ENCODE data around the gene ADGRF1. TPM values are rescaled to one million over a fixed set of nuclear protein-coding genes. Genes with fewer than 3 reads are reported as not detected.
A peak's percentile ranks its signal among the peaks of the same experiment; 100 is the strongest.

ADGRF1 gene
- total and polyA plus RNA-seq, 12 donors: not detected

DNA sequence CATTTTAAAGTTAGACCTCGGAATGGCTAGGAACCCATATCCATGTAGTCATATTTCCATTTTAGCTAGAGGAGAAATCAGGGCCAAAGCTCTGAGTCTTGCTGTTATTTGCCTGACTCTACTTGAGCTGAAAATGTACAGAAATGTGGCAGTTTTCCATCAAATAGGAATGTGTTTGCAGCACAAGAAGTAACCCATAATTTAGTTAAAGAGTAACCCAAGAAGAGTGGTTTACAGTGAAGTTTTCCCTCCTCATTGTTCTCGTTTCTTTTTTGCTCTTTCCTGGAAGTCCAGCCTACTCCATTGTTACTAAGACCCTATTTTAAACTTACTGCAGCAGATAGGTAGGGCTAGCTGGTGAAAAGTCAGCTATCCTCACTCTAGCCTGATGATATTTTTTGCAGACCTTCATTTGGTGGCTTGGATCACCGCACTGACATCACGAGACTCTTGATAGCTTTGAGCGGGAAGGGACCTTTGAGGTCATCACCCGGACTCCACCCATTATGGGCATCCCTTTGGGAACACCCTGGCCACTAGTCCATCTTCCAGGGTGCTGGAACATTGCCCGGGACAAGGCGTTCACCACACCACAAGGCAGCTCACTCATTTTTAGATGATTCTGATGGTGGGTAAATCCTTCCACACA, 92.4 kb downstream of the ADGRF1 start:
- Histone ChIP-seq H3K4me3 (peak overlapping the region in 2 of 10 donors; percentile 11 to 17), H3K27ac (peak overlapping the region; percentile 11 to 88 (median 80)), H3K36me3 (no peaks in the 10 kb centered on the region), H3K9me3 (no peaks in the 10 kb centered on the region), H3K27me3 (peaks cover 0 to 4% (median 0%) of the 10 kb centered on the region in 7 donors), H3K4me1 (peaks cover 3 to 73% (median 35%) of the 10 kb centered on the region in 9 donors)
- no peak for TF ChIP-seq CTCF (IDR thresholded peaks at IDR 0.05)
- ATAC-seq: peak; percentile 65 to 90 (median 79)
- WGBS, 2 donors: 46 to 63% methylated on average over 8 of the region's 8 CpGs
- peak; percentile 71 to 86 for DNase-seq
- intact Hi-C loops (cut with DNase I): loop anchor here in 2 of 10 donors (2.0 to 5.0 kb wide), 2 partner anchors 27 to 38 kb away; no protein-coding TSS in a partner anchor

DNA sequence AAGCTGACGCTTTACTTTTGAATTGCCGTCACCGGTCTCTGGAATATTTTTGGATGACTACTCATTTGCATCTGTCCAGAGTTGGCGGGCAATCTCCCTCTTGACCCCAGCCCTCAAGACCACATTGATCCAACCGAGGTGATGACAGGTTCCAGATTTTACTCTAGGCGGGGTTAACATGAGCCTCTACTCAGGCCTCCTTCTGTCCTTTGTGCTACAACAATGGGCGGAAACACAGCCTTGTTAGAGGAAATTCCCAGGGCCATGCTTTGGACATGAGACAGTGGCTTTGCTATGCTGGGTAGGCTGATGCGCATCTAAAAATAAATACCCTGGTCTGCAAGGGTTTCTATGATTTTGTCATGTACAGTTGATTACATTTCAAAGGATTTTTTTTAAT, 93.4 kb downstream of the ADGRF1 start:
- intact Hi-C loops (cut with DNase I): loop anchor here in 1 of 10 donors (2.0 kb wide), 1 partner anchor 26 kb away; no protein-coding TSS in a partner anchor
- H3K4me3 ChIP-seq: peak overlapping the region in 1 of 10 donors; percentile 17
- peaks cover 0 to 4% (median 0%) of the 10 kb centered on the region in 7 donors for H3K27me3 ChIP-seq
- DNase-seq: peak in 1 of 2 donors; percentile 76
- H3K27ac ChIP-seq: peak overlapping the region; percentile 11 to 88 (median 80)
- ATAC-seq: peak; percentile 76 to 94 (median 86)
- WGBS, 2 donors: 43 to 47% methylated on average over 8 of the region's 8 CpGs
- no peaks in the 10 kb centered on the region for H3K9me3 ChIP-seq
- no peaks in the 10 kb centered on the region for H3K36me3 ChIP-seq
- no peak for TF ChIP-seq CTCF (IDR thresholded peaks at IDR 0.05)
- H3K4me1 ChIP-seq: peaks cover 3 to 73% (median 35%) of the 10 kb centered on the region in 9 donors

Other genes starting within 250 kb of the ADGRF1 start
- gene MEP1A, start 248.9 kb downstream of the ADGRF1 start, total RNA-seq: not detected
- gene MEP1A, start 248.9 kb downstream of the ADGRF1 start, polyA plus RNA-seq: not detected
- gene ADGRF5, start 120.4 kb downstream of the ADGRF1 start, total RNA-seq: 10 to 100 TPM; 27.1 to 92.1 (median 35.4) TPM
- 10 to 100 TPM; 28.8 to 44.7 TPM for gene ADGRF5, start 120.4 kb downstream of the ADGRF1 start, polyA plus RNA-seq

All from heart right ventricle (tissue), 16 donors.